ENCODE measurements around the gene RAC2. TPM values are rescaled to one million over a fixed set of nuclear protein-coding genes. Genes with fewer than 3 reads are reported as not detected.

Gene RAC2
- total RNA-seq, 4 donors from 2014 or later, result 10.0 to 124 (median 20.6) TPM

- H3K36me3 ChIP-seq, result no peaks in the 10 kb centered on the region
- no peaks in the 10 kb centered on the region for H3K27me3 ChIP-seq
- peak in 2 of 3 donors; percentile 68 to 74 for DNase-seq
- peaks cover 0 to 8% (median 0%) of the 10 kb centered on the region in 4 donors for H3K4me1 ChIP-seq
- H3K27ac ChIP-seq, result peak overlapping the region; percentile 69 to 86 (median 76)
- no peaks in the 10 kb centered on the region for H3K9me3 ChIP-seq
- peak overlapping the region; percentile 49 to 57 (median 52) for H3K4me3 ChIP-seq
- TF ChIP-seq CTCF (IDR thresholded peaks at IDR 0.05) (peak in 2 of 6 experiments; percentile 31 to 36), POLR2A (IDR thresholded peaks at IDR 0.05) (no peak)
These were observed 39.4 kb upstream of the RAC2 start for GRCh38 chr22:37283393-37283937.

GRCh38 chr22:37282385-37282677, 38.3 kb upstream of the RAC2 start, which contains the start of gene CYTH4:
CYTH4 (plus strand) TSS chr22:37282508; CDS start chr22:37282570, 62 bp downstream.
- Histone ChIP-seq H3K4me3 (peak within 1 kb of the TSS; percentile 49 to 57 (median 52)), H3K27me3 (no peaks in the 10 kb centered on the region), H3K36me3 (no peaks in the 10 kb centered on the region), H3K9me3 (no peaks in the 10 kb centered on the region), H3K27ac (peak within 1 kb of the TSS; percentile 69 to 86 (median 76)), H3K4me1 (peaks cover 0 to 8% (median 0%) of the 10 kb centered on the region in 4 donors)
- peak; percentile 65 to 94 (median 93) for DNase-seq
- no peak for TF ChIP-seq CTCF (IDR thresholded peaks at IDR 0.05)
- peak in 1 of 2 donors; percentile 23 for TF ChIP-seq POLR2A (IDR thresholded peaks at IDR 0.05)

GRCh38 chr22:37281646-37282384, 37.7 kb upstream of the RAC2 start:
- Histone ChIP-seq H3K27ac (peak overlapping the region; percentile 69 to 86 (median 76)), H3K4me3 (peak overlapping the region; percentile 49 to 57 (median 52)), H3K4me1 (peaks cover 0 to 8% (median 0%) of the 10 kb centered on the region in 4 donors), H3K36me3 (no peaks in the 10 kb centered on the region), H3K27me3 (no peaks in the 10 kb centered on the region), H3K9me3 (no peaks in the 10 kb centered on the region)
- no peak for DNase-seq
- TF ChIP-seq POLR2A (IDR thresholded peaks at IDR 0.05) (no peak), CTCF (IDR thresholded peaks at IDR 0.05) (no peak)

- Histone ChIP-seq H3K27me3 (no peaks in the 10 kb centered on the region), H3K27ac (peak overlapping the region in 2 of 4 donors; percentile 72 to 86), H3K4me1 (peaks cover 0 to 8% (median 0%) of the 10 kb centered on the region in 4 donors), H3K36me3 (no peaks in the 10 kb centered on the region), H3K4me3 (no peak overlapping the region), H3K9me3 (no peaks in the 10 kb centered on the region)
- TF ChIP-seq POLR2A (IDR thresholded peaks at IDR 0.05), result no peak
- no peak for TF ChIP-seq CTCF (IDR thresholded peaks at IDR 0.05)
- no peak for DNase-seq
These were observed 37.1 kb upstream of the RAC2 start for GRCh38 chr22:37281195-37281594.

GRCh38 chr22:37280718-37281117, 36.6 kb upstream of the RAC2 start:
- no peak for DNase-seq
- no peak for TF ChIP-seq POLR2A (IDR thresholded peaks at IDR 0.05)
- no peak for TF ChIP-seq CTCF (IDR thresholded peaks at IDR 0.05)

More at GRCh38 chr22:37280718-37281117, 36.6 kb upstream of the RAC2 start:
- Histone ChIP-seq H3K27me3 (no peaks in the 10 kb centered on the region), H3K36me3 (no peaks in the 10 kb centered on the region), H3K4me1 (peaks cover 0 to 12% (median 0%) of the 10 kb centered on the region in 4 donors), H3K27ac (no peak overlapping the region), H3K4me3 (no peak overlapping the region), H3K9me3 (no peaks in the 10 kb centered on the region)

Measured in Peyer's patch (tissue), 4 donors.